ENCODE measurements around the gene BIRC2.

DNA sequence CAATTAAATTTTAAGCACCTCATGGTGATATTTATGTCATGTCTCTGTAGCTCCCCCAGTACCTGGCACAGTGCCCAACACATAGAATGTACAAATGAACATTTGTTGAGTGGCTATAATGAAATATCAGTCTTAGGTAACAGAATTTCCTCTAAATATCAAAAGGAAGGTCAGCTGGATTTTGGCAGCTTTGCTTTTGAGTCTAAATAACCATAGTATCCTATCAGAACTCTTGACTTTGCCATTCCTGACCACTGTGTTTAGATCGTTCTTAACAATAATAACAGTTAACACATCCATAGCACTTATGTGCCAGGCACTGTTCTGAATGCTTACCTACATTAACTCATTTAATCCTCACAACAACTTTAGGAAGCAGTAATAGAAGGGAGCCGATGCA is 79.0 kb downstream of the BIRC2 start:
- TF ChIP-seq EP300 (IDR thresholded peaks at IDR 0.05) (no peak), POLR2A (IDR thresholded peaks at IDR 0.05; ENCODE audit: low read length) (no peak), JUN (IDR thresholded peaks at IDR 0.05) (no peak), ZSCAN20 (CRISPR knock-in tag; IDR thresholded peaks at IDR 0.05) (no peak), TP53 (CRISPR knock-in tag; IDR thresholded peaks at IDR 0.05) (no peak), HDAC2 (IDR thresholded peaks at IDR 0.05) (no peak), EHMT2 (IDR thresholded peaks at IDR 0.05; ENCODE audit: low read depth) (no peak)
- TF ChIP-seq, protein P1, sequence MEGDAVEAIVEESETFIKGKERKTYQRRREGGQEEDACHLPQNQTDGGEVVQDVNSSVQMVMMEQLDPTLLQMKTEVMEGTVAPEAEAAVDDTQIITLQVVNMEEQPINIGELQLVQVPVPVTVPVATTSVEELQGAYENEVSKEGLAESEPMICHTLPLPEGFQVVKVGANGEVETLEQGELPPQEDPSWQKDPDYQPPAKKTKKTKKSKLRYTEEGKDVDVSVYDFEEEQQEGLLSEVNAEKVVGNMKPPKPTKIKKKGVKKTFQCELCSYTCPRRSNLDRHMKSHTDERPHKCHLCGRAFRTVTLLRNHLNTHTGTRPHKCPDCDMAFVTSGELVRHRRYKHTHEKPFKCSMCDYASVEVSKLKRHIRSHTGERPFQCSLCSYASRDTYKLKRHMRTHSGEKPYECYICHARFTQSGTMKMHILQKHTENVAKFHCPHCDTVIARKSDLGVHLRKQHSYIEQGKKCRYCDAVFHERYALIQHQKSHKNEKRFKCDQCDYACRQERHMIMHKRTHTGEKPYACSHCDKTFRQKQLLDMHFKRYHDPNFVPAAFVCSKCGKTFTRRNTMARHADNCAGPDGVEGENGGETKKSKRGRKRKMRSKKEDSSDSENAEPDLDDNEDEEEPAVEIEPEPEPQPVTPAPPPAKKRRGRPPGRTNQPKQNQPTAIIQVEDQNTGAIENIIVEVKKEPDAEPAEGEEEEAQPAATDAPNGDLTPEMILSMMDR (IDR thresholded peaks at IDR 0.05) = no peak
- TF ChIP-seq, protein P2, sequence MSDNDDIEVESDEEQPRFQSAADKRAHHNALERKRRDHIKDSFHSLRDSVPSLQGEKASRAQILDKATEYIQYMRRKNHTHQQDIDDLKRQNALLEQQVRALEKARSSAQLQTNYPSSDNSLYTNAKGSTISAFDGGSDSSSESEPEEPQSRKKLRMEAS (IDR thresholded peaks at IDR 0.05) = no peak
- TF ChIP-seq, protein P3, sequence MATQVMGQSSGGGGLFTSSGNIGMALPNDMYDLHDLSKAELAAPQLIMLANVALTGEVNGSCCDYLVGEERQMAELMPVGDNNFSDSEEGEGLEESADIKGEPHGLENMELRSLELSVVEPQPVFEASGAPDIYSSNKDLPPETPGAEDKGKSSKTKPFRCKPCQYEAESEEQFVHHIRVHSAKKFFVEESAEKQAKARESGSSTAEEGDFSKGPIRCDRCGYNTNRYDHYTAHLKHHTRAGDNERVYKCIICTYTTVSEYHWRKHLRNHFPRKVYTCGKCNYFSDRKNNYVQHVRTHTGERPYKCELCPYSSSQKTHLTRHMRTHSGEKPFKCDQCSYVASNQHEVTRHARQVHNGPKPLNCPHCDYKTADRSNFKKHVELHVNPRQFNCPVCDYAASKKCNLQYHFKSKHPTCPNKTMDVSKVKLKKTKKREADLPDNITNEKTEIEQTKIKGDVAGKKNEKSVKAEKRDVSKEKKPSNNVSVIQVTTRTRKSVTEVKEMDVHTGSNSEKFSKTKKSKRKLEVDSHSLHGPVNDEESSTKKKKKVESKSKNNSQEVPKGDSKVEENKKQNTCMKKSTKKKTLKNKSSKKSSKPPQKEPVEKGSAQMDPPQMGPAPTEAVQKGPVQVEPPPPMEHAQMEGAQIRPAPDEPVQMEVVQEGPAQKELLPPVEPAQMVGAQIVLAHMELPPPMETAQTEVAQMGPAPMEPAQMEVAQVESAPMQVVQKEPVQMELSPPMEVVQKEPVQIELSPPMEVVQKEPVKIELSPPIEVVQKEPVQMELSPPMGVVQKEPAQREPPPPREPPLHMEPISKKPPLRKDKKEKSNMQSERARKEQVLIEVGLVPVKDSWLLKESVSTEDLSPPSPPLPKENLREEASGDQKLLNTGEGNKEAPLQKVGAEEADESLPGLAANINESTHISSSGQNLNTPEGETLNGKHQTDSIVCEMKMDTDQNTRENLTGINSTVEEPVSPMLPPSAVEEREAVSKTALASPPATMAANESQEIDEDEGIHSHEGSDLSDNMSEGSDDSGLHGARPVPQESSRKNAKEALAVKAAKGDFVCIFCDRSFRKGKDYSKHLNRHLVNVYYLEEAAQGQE (IDR thresholded peaks at IDR 0.05) = no peak

All from A549 (cell line).